H1 (cell line): ENCODE data around the gene VAT1L. TPM values are rescaled to one million over a fixed set of nuclear protein-coding genes. Genes with fewer than 3 reads are reported as not detected.

Experiments used
- CTCF ChIA-PET: fragments of 300-600 bp; sonication (Branson Sonifier 250); formaldehyde crosslinking; loops from one replicate; lab custom pipeline; 2021; ENCODE audit not compliant: partially characterized antibody; lab: Charles Lee
- POLR2A ChIA-PET: fragments of 300-600 bp; sonication (Branson Sonifier 250); formaldehyde crosslinking; loops from one replicate; lab custom pipeline; 2021; ENCODE audit warnings: inconsistent platforms; ENCODE audit not compliant: partially characterized antibody; lab: Charles Lee
- DNase-seq, 2 experiments: peaks; one replicate each; pipeline versions ENCODE4 v3.0.0 to v3.0.0-alpha.2; 2010 to 2022; ENCODE audit warnings: low spot score in 2 of 2, low read depth in 1 of 2, mixed read lengths in 1 of 2
- FAIRE-seq: peaks from 2 replicates; lab custom pipeline; 2011; peaks lifted over from hg19 to GRCh38; lab: Jason Lieb, UNC
- H2AFZ ChIP-seq: 2 replicates; pipeline ENCODE4 v1.8.1; 2012; ENCODE audit warnings: low read length, inconsistent platforms
- H2AK5ac ChIP-seq: 2 replicates; pipeline ENCODE4 v1.6.1; 2013; ENCODE audit warnings: low read depth, low read length
- H2BK120ac ChIP-seq: replicated peaks from 2 replicates; pipeline ENCODE3; 2013; ENCODE audit warnings: low read depth, low read length, inconsistent platforms
- H2BK12ac ChIP-seq: 2 replicates; pipeline ENCODE4 v1.6.1; 2013; ENCODE audit warnings: low read depth, low read length
- H2BK15ac ChIP-seq: 2 replicates; pipeline ENCODE4 v1.6.1; 2013; ENCODE audit warnings: low read length
- H2BK20ac ChIP-seq: 2 replicates; pipeline ENCODE4 v1.6.1; 2013; ENCODE audit warnings: low read length
- H2BK5ac ChIP-seq: 2 replicates; pipeline ENCODE4 v1.6.1; 2013; ENCODE audit warnings: low read depth, low read length
- H3K14ac ChIP-seq: 2 replicates; pipeline ENCODE4 v1.6.1; 2013; ENCODE audit warnings: inconsistent platforms; ENCODE audit not compliant: insufficient read length
- H3K18ac ChIP-seq: 2 replicates; pipeline ENCODE4 v1.6.1; 2013; ENCODE audit warnings: low read length; ENCODE audit errors: extremely low read depth
- H3K23ac ChIP-seq: 2 replicates; pipeline ENCODE4 v1.6.1; 2013; ENCODE audit warnings: inconsistent platforms; ENCODE audit not compliant: insufficient read length
- H3K23me2 ChIP-seq: 2 replicates; pipeline ENCODE4 v1.6.1; 2013; ENCODE audit warnings: low read depth, low read length
- H3K27ac ChIP-seq: 2 replicates; pipeline ENCODE4 v1.6.1; 2011; ENCODE audit warnings: low read depth, low read length, inconsistent platforms
- H3K27me3 ChIP-seq, 4 experiments: replicated peaks in 1 of 4; 1 replicate in 1 of 4; 2 replicates in 3 of 4; pipeline versions ENCODE4 v1.6.1 to v1.8.1; 2011 to 2013; ENCODE audit warnings: low read length in 3 of 4, mild to moderate bottlenecking in 3 of 4, inconsistent platforms in 2 of 4, mixed read lengths in 2 of 4, moderate library complexity in 1 of 4; ENCODE audit not compliant: control insufficient read depth in 3 of 4, insufficient read depth in 3 of 4; ENCODE audit errors: extremely low read depth in 1 of 4
- H3K36me3 ChIP-seq, 4 experiments: 2 replicates each; pipeline versions ENCODE4 v1.6.1 to v1.8.1; 2011 to 2013; ENCODE audit warnings: mild to moderate bottlenecking in 4 of 4, low read length in 3 of 4, moderate library complexity in 2 of 4, control low read depth in 1 of 4, inconsistent platforms in 1 of 4; ENCODE audit not compliant: insufficient read depth in 4 of 4, control insufficient read depth in 2 of 4
- H3K4ac ChIP-seq: replicated peaks from 2 replicates; pipeline ENCODE3; 2013; ENCODE audit warnings: low read length, low read depth, mixed read lengths, inconsistent platforms; ENCODE audit not compliant: insufficient read length
- H3K4me1 ChIP-seq, 4 experiments: replicated peaks in 1 of 4; 1 replicate in 1 of 4; 2 replicates in 3 of 4; pipeline versions ENCODE4 v1.6.1 to v1.8.1; 2011 to 2013; ENCODE audit warnings: low read length in 3 of 4, inconsistent platforms in 2 of 4, mixed read lengths in 1 of 4; ENCODE audit not compliant: insufficient read depth in 4 of 4, control insufficient read depth in 3 of 4
- H3K4me2 ChIP-seq, 2 experiments: 2 replicates each; pipeline versions ENCODE4 v1.6.1 to v1.8.1; 2011 to 2013; ENCODE audit warnings: low read depth in 2 of 2, low read length in 2 of 2, control low read depth in 1 of 2, inconsistent platforms in 1 of 2, mild to moderate bottlenecking in 1 of 2; ENCODE audit not compliant: insufficient read depth in 1 of 2
- H3K4me3 ChIP-seq, 4 experiments: fragments of 200-600, 300-600 bp in 1 of 4; sonication (generic), shearing (Covaris generic), sonication (Bioruptor Twin) in 1 of 4; 2 replicates each; pipeline versions ENCODE4 v1.5.1 to v1.8.1; 2011 to 2016; ENCODE audit warnings: low read length in 4 of 4, low read depth in 3 of 4, control low read depth in 2 of 4, inconsistent platforms in 2 of 4, mild to moderate bottlenecking in 2 of 4, mixed read lengths in 1 of 4, moderate library complexity in 1 of 4; ENCODE audit not compliant: insufficient read depth in 2 of 4; ENCODE audit errors: extremely low read depth in 1 of 4
- H3K56ac ChIP-seq: replicated peaks from 2 replicates; pipeline ENCODE3; 2013; ENCODE audit warnings: low read depth, mild to moderate bottlenecking, mixed read lengths, low read length, inconsistent platforms; ENCODE audit not compliant: insufficient read length
- H3K79me1 ChIP-seq: 2 replicates; pipeline ENCODE4 v1.6.1; 2013; ENCODE audit warnings: low read depth, low read length, control low read depth
- H3K79me2 ChIP-seq, 2 experiments: 2 replicates each; pipeline versions ENCODE4 v1.6.1 to v1.8.1; 2012 to 2013; ENCODE audit warnings: low read length in 2 of 2, mild to moderate bottlenecking in 2 of 2, inconsistent platforms in 1 of 2; ENCODE audit not compliant: insufficient read depth in 2 of 2, control insufficient read depth in 1 of 2
- H3K9ac ChIP-seq, 4 experiments: replicated peaks in 1 of 4; 1 replicate in 1 of 4; 2 replicates in 3 of 4; pipeline versions ENCODE4 v1.6.1 to v1.8.1; 2011 to 2013; ENCODE audit warnings: low read depth in 3 of 4, low read length in 3 of 4, control low read depth in 2 of 4, mild to moderate bottlenecking in 2 of 4, moderate library complexity in 2 of 4, inconsistent platforms in 1 of 4; ENCODE audit errors: extremely low read depth in 1 of 4
- H3K9me3 ChIP-seq, 2 experiments: 2 replicates each; pipeline versions ENCODE4 v1.6.1 to v1.8.1; 2012 to 2013; ENCODE audit warnings: mild to moderate bottlenecking in 2 of 2, moderate library complexity in 2 of 2, control low read depth in 1 of 2, inconsistent platforms in 1 of 2, low read depth in 1 of 2, low read length in 1 of 2, mixed read lengths in 1 of 2; ENCODE audit not compliant: insufficient read depth in 2 of 2
- H4K20me1 ChIP-seq, 2 experiments: replicated peaks in 1 of 2; 2 replicates each; pipeline versions ENCODE3 to v1.8.1; 2011 to 2013; ENCODE audit warnings: inconsistent platforms in 2 of 2, low read length in 2 of 2, mild to moderate bottlenecking in 1 of 2; ENCODE audit not compliant: insufficient read depth in 2 of 2, control insufficient read depth in 1 of 2
- H4K5ac ChIP-seq: 2 replicates; pipeline ENCODE4 v1.6.1; 2013; ENCODE audit warnings: low read length, low read depth, mixed read lengths, inconsistent platforms; ENCODE audit not compliant: insufficient read length
- H4K8ac ChIP-seq: 2 replicates; pipeline ENCODE4 v1.8.0; 2013; ENCODE audit warnings: mild to moderate bottlenecking, moderate library complexity, low read length, inconsistent platforms; ENCODE audit not compliant: insufficient read depth; ENCODE audit errors: extremely low read depth
- H4K91ac ChIP-seq: replicated peaks from 2 replicates; pipeline ENCODE3; 2013; ENCODE audit warnings: low read length, mixed read lengths, inconsistent platforms; ENCODE audit not compliant: insufficient read length
- BCL11A ChIP-seq, 2 experiments: IDR thresholded peaks; one replicate each; pipeline ENCODE4 v1.6.1; 2011; ENCODE audit warnings: low read depth in 2 of 2, low read length in 2 of 2, mild to moderate bottlenecking in 2 of 2
- BRCA1 ChIP-seq: IDR thresholded peaks from 2 replicates; pipeline ENCODE4 v1.6.1; 2012; ENCODE audit warnings: low read depth, low read length, improper control_type of control experiment
- CHD1 ChIP-seq: IDR thresholded peaks from 2 replicates; pipeline ENCODE4 v1.6.1; 2012; ENCODE audit warnings: low read depth, low read length, improper control_type of control experiment
- EGR1 ChIP-seq: IDR thresholded peaks from 2 replicates; pipeline ENCODE4 v1.6.1; 2011; ENCODE audit warnings: low read depth, low read length, borderline replicate concordance
- HDAC2 ChIP-seq, 2 experiments: fragments of 300-600 bp in 1 of 2; sonication (generic) in 1 of 2; IDR thresholded peaks; 2 replicates each; pipeline ENCODE4 v1.6.1; 2011 to 2012; ENCODE audit warnings: low read depth in 2 of 2, low read length in 2 of 2, mild to moderate bottlenecking in 2 of 2, moderate library complexity in 2 of 2, borderline replicate concordance in 1 of 2, inconsistent platforms in 1 of 2
- JUN ChIP-seq: IDR thresholded peaks from 2 replicates; pipeline ENCODE4 v1.6.1; 2011; ENCODE audit warnings: low read depth, mild to moderate bottlenecking, improper control_type of control experiment, low read length
- KDM1A ChIP-seq: fragments of 200-600, 300-600 bp; sonication (generic); IDR thresholded peaks from 2 replicates; pipeline ENCODE4 v1.7.1; 2016; ENCODE audit warnings: mild to moderate bottlenecking, low read length, borderline replicate concordance
- MAX ChIP-seq: IDR thresholded peaks from 2 replicates; pipeline ENCODE4 v1.6.1; 2012; ENCODE audit warnings: inconsistent platforms
- NANOG ChIP-seq: IDR thresholded peaks from 2 replicates; pipeline ENCODE4 v1.6.1; 2011; ENCODE audit warnings: low read length, low read depth, mild to moderate bottlenecking, inconsistent platforms; ENCODE audit not compliant: insufficient read depth, poor library complexity, severe bottlenecking
- PHF8 ChIP-seq: fragments of 200-600 bp; sonication (generic); conservative IDR thresholded peaks from 2 replicates; pipeline ENCODE4 v1.7.1; 2012; ENCODE audit warnings: low read depth, mild to moderate bottlenecking, inconsistent platforms, low read length, moderate library complexity
- SAP30 ChIP-seq: fragments of 300-600 bp; sonication (generic); IDR thresholded peaks from 2 replicates; pipeline ENCODE4 v1.7.1; 2012; ENCODE audit warnings: low read length, moderate library complexity, mild to moderate bottlenecking, inconsistent platforms; ENCODE audit not compliant: insufficient read depth, insufficient replicate concordance
- SIX5 ChIP-seq: IDR thresholded peaks from 2 replicates; pipeline ENCODE4 v1.6.1; 2011; ENCODE audit warnings: mild to moderate bottlenecking, low read depth, low read length
- TAF1 ChIP-seq: IDR thresholded peaks from 2 replicates; pipeline ENCODE4 v1.6.1; 2011; ENCODE audit warnings: mild to moderate bottlenecking, low read depth, low read length
- ZNF274 ChIP-seq: IDR thresholded peaks from 2 replicates; pipeline ENCODE4 v1.7.0; 2012; ENCODE audit warnings: low read length, borderline replicate concordance; ENCODE audit errors: extremely low read depth
- WGBS, 2 experiments: shearing (Covaris generic) in 1 of 2; methylation state at CpG; one replicate each; pipeline versions ENCODE4 v1.1.6 to v1.1.7; 2013 to 2015; ENCODE audit warnings: low lambda C conversion rate in 2 of 2, mixed read lengths in 2 of 2, inconsistent platforms in 1 of 2, low coverage in 1 of 2, missing lambda C conversion rate in 1 of 2; ENCODE audit not compliant: insufficient replicate concordance in 2 of 2, insufficient coverage in 1 of 2, insufficient read length in 1 of 2; ENCODE audit errors: extremely low coverage in 1 of 2, missing lambda C conversion rate in 1 of 2; 5-methylcytosine and 5-hydroxymethylcytosine counted together
- polyA plus RNA-seq, 7 experiments: library from polyadenylated mRNA; depleted of rRNA in 3 of 7; stranded (reverse) in 5 of 7; unstranded in 2 of 7; fragments of >200 nt in 5 of 7; fragments of 200-250 nt in 2 of 7; gene quantifications; 1 replicate in 5 of 7; 2 replicates in 1 of 7; 4 replicates in 1 of 7; pipeline versions ENCODE4 v1.2.1 to v1.2.3, GENCODE V29; 2011 to 2013; ENCODE audit warnings: missing spikeins in 2 of 7, mixed read lengths in 2 of 7
- total RNA-seq: library from RNA; stranded (reverse); fragmentation: NEBNext Ultra II Directional; extraction: Animal tissue kit (Norgen Biotek cat#: 25700); gene quantifications from 2 replicates; pipeline ENCODE4 v1.2.1, GENCODE V29; 2021

The VAT1L gene
- total and polyA plus RNA-seq, 2 of the 8 experiments (the other 6 are each of a cell fraction or from before 2014, with no cell fraction given), result 46.3 to 48.2 TPM

- no peak overlapping the region for H4K91ac ChIP-seq
- POLR2A ChIA-PET, result no interaction called here
- no peak overlapping the region for H3K4me3 ChIP-seq
- H2AFZ ChIP-seq, result no peak overlapping the region
- no peak overlapping the region for H3K27ac ChIP-seq
- no peak overlapping the region for H2AK5ac ChIP-seq
- no peak overlapping the region for H2BK15ac ChIP-seq
- H4K20me1 ChIP-seq, result peaks cover 0 to 5% of the 10 kb centered on the region in 2 experiments
- no peaks in the 10 kb centered on the region for H3K9me3 ChIP-seq
- CTCF ChIA-PET, result interaction anchor here (1.0 to 2.5 kb wide), 5 partner anchors 15 to 585 kb away, joined by 3 to 6 read pairs (median 4); no protein-coding TSS in a partner anchor
- no peak overlapping the region for H4K8ac ChIP-seq
- no peak overlapping the region for H3K14ac ChIP-seq
- H3K4me1 ChIP-seq, result peaks cover 3 to 12% (median 9%) of the 10 kb centered on the region in 4 experiments; a peak in 6 of 7 replicates
- no peaks in the 10 kb centered on the region for H3K79me1 ChIP-seq
- no peak overlapping the region; the same call in 1 of the 2 replicates for H3K18ac ChIP-seq
- H3K27me3 ChIP-seq, result no peaks in the 10 kb centered on the region
- H3K4me2 ChIP-seq, result no peak overlapping the region
- H3K36me3 ChIP-seq, result peaks cover 0 to 3% (median 0%) of the 10 kb centered on the region in 4 experiments; a peak in 2 of 8 replicates
- H3K9ac ChIP-seq, result no peak overlapping the region
- H3K23ac ChIP-seq, result no peak overlapping the region
- no peak overlapping the region for H4K5ac ChIP-seq
- no peak overlapping the region for H3K4ac ChIP-seq
- H3K56ac ChIP-seq, result no peak overlapping the region
- H2BK12ac ChIP-seq, result no peak overlapping the region
- no peaks in the 10 kb centered on the region for H3K23me2 ChIP-seq
- DNase-seq, result no peak
- 86% methylated on average over 5 of the region's 5 CpGs; no CpG with 5 or more reads in 1 of the 2 experiments for WGBS, 2 experiments
- H2BK20ac ChIP-seq, result no peak overlapping the region
- no peaks in the 10 kb centered on the region for H3K79me2 ChIP-seq
- no peak overlapping the region for H2BK120ac ChIP-seq
- no peak for FAIRE-seq
- no peak overlapping the region for H2BK5ac ChIP-seq
- TF ChIP-seq NANOG (no peak), ZNF274 (no peak), SAP30 (no peak), JUN (no peak), PHF8 (no peak), BRCA1 (no peak), HDAC2 (IDR thresholded peaks at IDR 0.05; ENCODE audit: borderline replicate concordance in 1 of 2, low read depth in 2 of 2, low read length in 2 of 2) (no peak), SIX5 (no peak), MAX (no peak), TAF1 (no peak), CHD1 (no peak), KDM1A (no peak), BCL11A (IDR thresholded peaks at IDR 0.05; ENCODE audit: low read depth in 2 of 2, low read length in 2 of 2) (no peak), EGR1 (no peak)
Measured at GRCh38 chr16:77853161-77853560, 64.8 kb downstream of the VAT1L start.
